HL-60 (cell line): ENCODE measurements around the gene B3GALT5.

Source experiments
- DNase-seq, 2 experiments: peaks; one replicate each; pipeline ENCODE4 v3.0.0-alpha.2; 2010 to 2020; ENCODE audit warnings: low read depth in 1 of 2, low spot score in 1 of 2
- H3K27ac ChIP-seq: fragments of 250-450 bp; sonication (Bioruptor Pico); replicated peaks from 2 replicates; pipeline ENCODE4 v1.5.1; 2020; ENCODE audit warnings: mild to moderate bottlenecking, moderate library complexity
- H3K27me3 ChIP-seq: fragments of 250-450 bp; sonication (Bioruptor Pico); 2 replicates; pipeline ENCODE4 v1.5.1; 2021; ENCODE audit warnings: mild to moderate bottlenecking, moderate library complexity; ENCODE audit not compliant: insufficient read depth, poor library complexity, severe bottlenecking
- H3K4me3 ChIP-seq: replicated peaks from 2 replicates; pipeline ENCODE4 v1.5.1; 2011; ENCODE audit warnings: mild to moderate bottlenecking, control low read depth, low read length; ENCODE audit not compliant: insufficient read depth
- CTCF ChIP-seq: IDR thresholded peaks from one replicate; pipeline ENCODE4 v1.5.1; 2011; ENCODE audit warnings: low read length, control low read depth, inconsistent platforms; ENCODE audit not compliant: insufficient read depth
- GABPA ChIP-seq: IDR thresholded peaks from 2 replicates; pipeline ENCODE4 v1.6.1; 2012; ENCODE audit warnings: low read depth
- POLR2AphosphoS5 ChIP-seq: IDR thresholded peaks from 2 replicates; pipeline ENCODE4 v1.6.1; 2012; ENCODE audit warnings: low read depth
- SPI1 ChIP-seq: IDR thresholded peaks from 2 replicates; pipeline ENCODE4 v1.6.1; 2012; ENCODE audit warnings: low read depth, mild to moderate bottlenecking, borderline replicate concordance
- TF ChIP-seq, protein P1 (sequence below): IDR thresholded peaks from 2 replicates; pipeline ENCODE4 v1.6.1; 2012; ENCODE audit warnings: low read depth; ENCODE audit not compliant: insufficient replicate concordance

Gene B3GALT5

GRCh38 chr21:39663742-39664492 lies 51.2 kb downstream of the B3GALT5 start:
- no peak overlapping the region for H3K27ac ChIP-seq
- no peak overlapping the region for H3K4me3 ChIP-seq
- no peak for TF ChIP-seq POLR2AphosphoS5
- no peak for TF ChIP-seq CTCF
- TF ChIP-seq GABPA, result no peak
- TF ChIP-seq SPI1, result no peak
- TF ChIP-seq, protein P1, sequence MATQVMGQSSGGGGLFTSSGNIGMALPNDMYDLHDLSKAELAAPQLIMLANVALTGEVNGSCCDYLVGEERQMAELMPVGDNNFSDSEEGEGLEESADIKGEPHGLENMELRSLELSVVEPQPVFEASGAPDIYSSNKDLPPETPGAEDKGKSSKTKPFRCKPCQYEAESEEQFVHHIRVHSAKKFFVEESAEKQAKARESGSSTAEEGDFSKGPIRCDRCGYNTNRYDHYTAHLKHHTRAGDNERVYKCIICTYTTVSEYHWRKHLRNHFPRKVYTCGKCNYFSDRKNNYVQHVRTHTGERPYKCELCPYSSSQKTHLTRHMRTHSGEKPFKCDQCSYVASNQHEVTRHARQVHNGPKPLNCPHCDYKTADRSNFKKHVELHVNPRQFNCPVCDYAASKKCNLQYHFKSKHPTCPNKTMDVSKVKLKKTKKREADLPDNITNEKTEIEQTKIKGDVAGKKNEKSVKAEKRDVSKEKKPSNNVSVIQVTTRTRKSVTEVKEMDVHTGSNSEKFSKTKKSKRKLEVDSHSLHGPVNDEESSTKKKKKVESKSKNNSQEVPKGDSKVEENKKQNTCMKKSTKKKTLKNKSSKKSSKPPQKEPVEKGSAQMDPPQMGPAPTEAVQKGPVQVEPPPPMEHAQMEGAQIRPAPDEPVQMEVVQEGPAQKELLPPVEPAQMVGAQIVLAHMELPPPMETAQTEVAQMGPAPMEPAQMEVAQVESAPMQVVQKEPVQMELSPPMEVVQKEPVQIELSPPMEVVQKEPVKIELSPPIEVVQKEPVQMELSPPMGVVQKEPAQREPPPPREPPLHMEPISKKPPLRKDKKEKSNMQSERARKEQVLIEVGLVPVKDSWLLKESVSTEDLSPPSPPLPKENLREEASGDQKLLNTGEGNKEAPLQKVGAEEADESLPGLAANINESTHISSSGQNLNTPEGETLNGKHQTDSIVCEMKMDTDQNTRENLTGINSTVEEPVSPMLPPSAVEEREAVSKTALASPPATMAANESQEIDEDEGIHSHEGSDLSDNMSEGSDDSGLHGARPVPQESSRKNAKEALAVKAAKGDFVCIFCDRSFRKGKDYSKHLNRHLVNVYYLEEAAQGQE, result no peak
- no peak for DNase-seq
- H3K27me3 ChIP-seq, result peaks cover 4% of the 10 kb centered on the region

DNA sequence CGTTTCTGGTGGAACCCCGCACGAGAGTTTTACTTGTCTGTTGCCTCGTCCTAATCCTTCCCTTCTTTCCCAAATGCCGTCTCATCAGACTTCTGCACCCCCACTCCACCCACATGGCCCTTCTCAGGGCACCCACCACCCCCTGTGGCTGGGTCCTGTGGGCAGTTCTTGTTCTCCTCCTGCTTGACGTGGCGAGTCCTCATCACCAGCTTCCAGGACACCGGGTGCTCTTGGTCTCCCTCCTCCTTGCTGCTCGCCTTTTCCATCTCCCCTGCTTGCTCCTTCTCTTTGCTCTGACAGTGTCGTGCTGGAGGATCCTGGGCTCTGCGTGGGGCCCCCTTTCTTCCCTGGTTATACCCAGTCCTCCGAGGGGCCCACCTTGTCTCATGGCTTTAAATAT lies 51.8 kb downstream of the B3GALT5 start:
- TF ChIP-seq CTCF, result no peak
- no peak for TF ChIP-seq GABPA
- TF ChIP-seq, protein P1, result no peak
- TF ChIP-seq POLR2AphosphoS5, result no peak
- TF ChIP-seq SPI1, result no peak
- Histone ChIP-seq H3K27me3 (peaks cover 3% of the 10 kb centered on the region), H3K4me3 (no peak overlapping the region), H3K27ac (no peak overlapping the region)
- DNase-seq, result no peak

GRCh38 chr21:39666026-39666425 lies 53.3 kb downstream of the B3GALT5 start:
- Histone ChIP-seq H3K4me3 (no peak overlapping the region), H3K27me3 (no peaks in the 10 kb centered on the region), H3K27ac (no peak overlapping the region)
- TF ChIP-seq CTCF (no peak), SPI1 (no peak), GABPA (no peak), POLR2AphosphoS5 (no peak)
- TF ChIP-seq, protein P1, result no peak
- DNase-seq, result no peak
